Activated CD4-positive, alpha-beta T cell treated with anti-CD3 and anti-CD28 coated beads, Interleukin-2, amount 50 U/mL, for 48 hours (primary cell): ENCODE data around the gene STXBP5.

ENCODE experiments used
- DNase-seq, 2 experiments: peaks; one replicate each; pipeline ENCODE4 v3.0.0-alpha.2; 2020

STXBP5 gene

GRCh38 chr6:147179809-147180208 is 24.4 kb upstream of the STXBP5 start:
- no peak for DNase-seq

- no peak for DNase-seq
Measured at GRCh38 chr6:147180926-147181325, 23.3 kb upstream of the STXBP5 start.

- no peak for DNase-seq
Measured at GRCh38 chr6:147184379-147184778, 19.8 kb upstream of the STXBP5 start.

GRCh38 chr6:147185216-147185615 is 19.0 kb upstream of the STXBP5 start:
- DNase-seq: no peak

- DNase-seq: no peak
Measured at GRCh38 chr6:147190556-147190955, 13.7 kb upstream of the STXBP5 start.

- DNase-seq: no peak
Measured at GRCh38 chr6:147192278-147192911, 11.8 kb upstream of the STXBP5 start.

- DNase-seq: no peak
Measured at GRCh38 chr6:147194652-147195411, 9.4 kb upstream of the STXBP5 start.

- DNase-seq: no peak
Measured at GRCh38 chr6:147195510-147195909, 8.7 kb upstream of the STXBP5 start.

GRCh38 chr6:147195987-147196386 is 8.2 kb upstream of the STXBP5 start:
- DNase-seq: no peak

- DNase-seq: no peak
Measured at GRCh38 chr6:147200711-147201110, 3.5 kb upstream of the STXBP5 start.

GRCh38 chr6:147201885-147202515 is 2.2 kb upstream of the STXBP5 start:
- peak in 1 of 2 experiments; percentile 8 for DNase-seq

- DNase-seq: peak; percentile 68 to 80
Measured at GRCh38 chr6:147202516-147203310, 1.5 kb upstream of the STXBP5 start.

- peak; percentile 54 to 62 for DNase-seq
Measured at GRCh38 chr6:147203311-147204059, 732 bp upstream of the STXBP5 start.

GRCh38 chr6:147204843-147205311 is 660 bp downstream of the STXBP5 start:
- DNase-seq: no peak

GRCh38 chr6:147205690-147206600 is 1.7 kb downstream of the STXBP5 start:
- DNase-seq: no peak

- no peak for DNase-seq
Measured at GRCh38 chr6:147207351-147207750, 3.1 kb downstream of the STXBP5 start.

GRCh38 chr6:147207837-147208754 is 3.9 kb downstream of the STXBP5 start:
- no peak for DNase-seq

GRCh38 chr6:147209762-147210449 is 5.7 kb downstream of the STXBP5 start:
- no peak for DNase-seq

GRCh38 chr6:147211349-147211748 is 7.1 kb downstream of the STXBP5 start:
- no peak for DNase-seq
